OCI-LY7 (cell line): Measurements from ENCODE around the gene NUP58. TPM values are rescaled to one million over a fixed set of nuclear protein-coding genes. Genes with fewer than 3 reads are reported as not detected.
"Not testable (repeated sequence)": the region's sequence is repeated elsewhere in the genome, so short reads cannot be mapped to it uniquely, and the experiment has no call there.

Source experiments
- BruUV-seq: library from RNA; stranded (reverse); fragments of 400-500 nt; replicated peaks from 2 replicates; lab custom pipeline; 2021; lab: Mats Ljungman, UMichigan
- CTCF ChIA-PET: fragments of 300-600 bp; sonication (Branson Sonifier 250); formaldehyde crosslinking; loops from one replicate; lab custom pipeline; 2022; ENCODE audit warnings: antibody characterized with exemption; ENCODE audit not compliant: unreplicated experiment; lab: Charles Lee
- POLR2A ChIA-PET: fragments of 300-600 bp; sonication (Branson Sonifier 250); formaldehyde crosslinking; loops from one replicate; lab custom pipeline; 2022; ENCODE audit warnings: antibody characterized with exemption; lab: Charles Lee
- DNase-seq: peaks from one replicate; pipeline ENCODE4 v3.0.0-alpha.2; 2015; ENCODE audit warnings: low spot score
- H2AFZ ChIP-seq: fragments of 200-600 bp; sonication (generic), shearing (Covaris generic); 2 replicates; pipeline ENCODE4 v1.6.1; 2014; ENCODE audit warnings: mild to moderate bottlenecking, antibody characterized with exemption, low read length, moderate library complexity
- H3K27ac ChIP-seq: fragments of 200-600 bp; sonication (generic); 2 replicates; pipeline ENCODE4 v1.5.1; 2014; ENCODE audit warnings: mixed run types, low read depth, mild to moderate bottlenecking, moderate library complexity, low read length, inconsistent platforms; ENCODE audit not compliant: poor library complexity, severe bottlenecking
- H3K36me3 ChIP-seq: fragments of 200-600 bp; sonication (generic); 2 replicates; pipeline ENCODE4 v1.6.1; 2014; ENCODE audit warnings: mild to moderate bottlenecking, antibody characterized with exemption, low read length, moderate library complexity, mixed read lengths; ENCODE audit not compliant: insufficient read depth
- H3K4me1 ChIP-seq: fragments of 200-600 bp; sonication (generic); 2 replicates; pipeline ENCODE4 v1.5.1; 2014; ENCODE audit warnings: mild to moderate bottlenecking, low read length; ENCODE audit not compliant: insufficient read depth, poor library complexity, severe bottlenecking
- H3K4me2 ChIP-seq: fragments of 200-600 bp; sonication (generic); 2 replicates; pipeline ENCODE4 v1.6.1; 2014; ENCODE audit warnings: mild to moderate bottlenecking, low read length
- H3K4me3 ChIP-seq: fragments of 200-600 bp; sonication (generic); 2 replicates; pipeline ENCODE4 v1.5.1; 2014; ENCODE audit warnings: mild to moderate bottlenecking, low read depth, low read length; ENCODE audit not compliant: poor library complexity, severe bottlenecking
- H3K79me2 ChIP-seq: fragments of 200-600 bp; sonication (generic); 2 replicates; pipeline ENCODE4 v1.6.1; 2016; ENCODE audit warnings: low read depth, mild to moderate bottlenecking, low read length, moderate library complexity, mixed read lengths; ENCODE audit not compliant: insufficient read depth
- H3K9me2 ChIP-seq: fragments of 200-600 bp; sonication (generic); 2 replicates; pipeline ENCODE4 v1.6.1; 2016; ENCODE audit warnings: mild to moderate bottlenecking, low read length, mixed read lengths; ENCODE audit not compliant: insufficient read depth
- H3K9me3 ChIP-seq: fragments of 200-600 bp; sonication (generic); 2 replicates; pipeline ENCODE4 v1.6.1; 2014; ENCODE audit warnings: mild to moderate bottlenecking, mixed run types, low read length, mixed read lengths
- H4K20me1 ChIP-seq: fragments of 200-600 bp; sonication (generic); 2 replicates; pipeline ENCODE4 v1.6.1; 2014; ENCODE audit warnings: mild to moderate bottlenecking, antibody characterized with exemption, low read length, moderate library complexity, mixed read lengths; ENCODE audit not compliant: insufficient read depth
- CTCF ChIP-seq: fragments of 200-600 bp; sonication (generic); conservative IDR thresholded peaks from 2 replicates; pipeline ENCODE4 v1.5.1; 2014; ENCODE audit warnings: mild to moderate bottlenecking, antibody characterized with exemption, low read length, moderate library complexity, mixed read lengths
- EZH2phosphoT487 ChIP-seq: fragments of 200-600 bp; sonication (generic); IDR thresholded peaks from 2 replicates; pipeline ENCODE4 v1.6.1; 2018; ENCODE audit warnings: low read depth, borderline replicate concordance, mild to moderate bottlenecking, mixed run types, antibody characterized with exemption, low read length, moderate library complexity, mixed read lengths
- intact Hi-C: fragments of 100-400 bp; cut with micrococcal nuclease; formaldehyde crosslinking; loops from one replicate; pipeline ENCODE4 v1.10.0; 2022; ENCODE audit not compliant: unreplicated experiment
- total RNA-seq, 2 experiments: library from RNA; depleted of rRNA in 1 of 2; stranded (reverse); fragments of >200 nt in 1 of 2; shearing (Covaris generic) in 1 of 2; gene quantifications; 2 replicates each; pipeline ENCODE4 v1.2.3, GENCODE V29; 2014 to 2022

Gene NUP58
- total RNA-seq, 2 experiments from 2014 or later, result 82.7 to 127 TPM

DNA sequence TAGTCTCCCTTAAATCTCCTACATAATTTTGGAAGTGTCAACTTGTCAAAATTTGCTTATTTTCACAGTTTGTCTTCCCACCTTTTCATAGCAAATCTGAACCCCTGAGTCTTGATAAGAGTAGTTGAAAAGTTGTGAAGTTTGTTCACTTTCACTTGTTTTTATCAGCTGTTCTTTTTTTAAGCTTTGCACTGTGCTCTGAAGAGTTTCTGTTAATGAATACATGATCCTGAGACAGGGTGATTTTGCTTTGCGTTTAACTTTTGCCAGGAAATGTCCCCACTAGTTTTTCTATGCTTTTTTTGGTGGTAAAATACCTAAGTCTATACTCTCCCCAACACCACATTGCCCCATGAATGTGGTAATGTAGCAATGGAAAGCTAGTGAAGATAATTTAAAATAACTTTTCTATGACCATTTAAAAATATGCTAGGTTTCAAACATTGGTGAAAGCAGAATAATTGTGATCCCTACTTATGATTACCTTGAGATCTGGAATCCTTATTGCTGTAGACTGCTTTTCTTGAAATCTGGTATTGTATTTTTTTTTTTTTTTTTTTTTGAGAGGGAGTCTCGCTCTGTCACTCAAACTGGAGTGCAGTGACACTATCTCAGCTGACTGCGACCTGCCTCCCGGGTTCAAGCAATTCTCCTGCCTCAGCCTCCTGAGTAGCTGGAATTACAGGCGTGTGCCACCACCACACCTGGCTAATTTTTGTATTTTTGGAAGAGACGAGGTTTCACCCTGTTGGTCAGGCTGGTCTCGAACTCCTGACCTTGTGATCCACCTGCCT, 5.4 kb downstream of the NUP58 start:
- no peak overlapping the region for H2AFZ ChIP-seq
- H3K9me3 ChIP-seq, result 0 out of 2 replicates have a peak, but pooled peaks cover 7% of the 10 kb centered on the region
- H3K4me3 ChIP-seq, result no peak overlapping the region
- peaks cover 93% of the 10 kb centered on the region for H3K36me3 ChIP-seq
- POLR2A ChIA-PET, result interaction anchor here (0.5 to 1.3 kb wide), 6 partner anchors 13 to 1375 kb away, joined by 3 to 5 read pairs (median 4); no protein-coding TSS in a partner anchor
- no TSS peak for BruUV-seq
- TF ChIP-seq CTCF, result no peak
- TF ChIP-seq EZH2phosphoT487, result no peak
- peaks cover 16% of the 10 kb centered on the region for H3K4me1 ChIP-seq
- CTCF ChIA-PET, result no interaction called here
- peaks cover 25% of the 10 kb centered on the region for H4K20me1 ChIP-seq
- DNase-seq, result no peak
- H3K9me2 ChIP-seq, result no peaks in the 10 kb centered on the region
- no peak overlapping the region for H3K4me2 ChIP-seq
- H3K79me2 ChIP-seq, result peaks cover 85% of the 10 kb centered on the region
- H3K27ac ChIP-seq, result no peak overlapping the region
- intact Hi-C loops, result no loop called here

GRCh38 chr13:25310891-25311290, 9.5 kb downstream of the NUP58 start:
- DNase-seq, result no peak
- Histone ChIP-seq H4K20me1 (peaks cover 21% of the 10 kb centered on the region), H3K9me2 (no peaks in the 10 kb centered on the region), H3K9me3 (no peaks in the 10 kb centered on the region), H3K79me2 (peaks cover 47% of the 10 kb centered on the region), H3K4me3 (no peak overlapping the region), H2AFZ (no peak overlapping the region), H3K36me3 (peaks cover 99% of the 10 kb centered on the region), H3K4me2 (no peak overlapping the region), H3K4me1 (no peaks in the 10 kb centered on the region), H3K27ac (no peak overlapping the region)
- intact Hi-C loops, result no loop called here
- TF ChIP-seq CTCF (no peak), EZH2phosphoT487 (no peak)
- ChIA-PET CTCF (no interaction called here), POLR2A (interaction anchor here (0.6 to 0.7 kb wide), 2 partner anchors 18 to 448 kb away, joined by 3 to 4 read pairs; no protein-coding TSS in a partner anchor)
- BruUV-seq, result no TSS peak

DNA sequence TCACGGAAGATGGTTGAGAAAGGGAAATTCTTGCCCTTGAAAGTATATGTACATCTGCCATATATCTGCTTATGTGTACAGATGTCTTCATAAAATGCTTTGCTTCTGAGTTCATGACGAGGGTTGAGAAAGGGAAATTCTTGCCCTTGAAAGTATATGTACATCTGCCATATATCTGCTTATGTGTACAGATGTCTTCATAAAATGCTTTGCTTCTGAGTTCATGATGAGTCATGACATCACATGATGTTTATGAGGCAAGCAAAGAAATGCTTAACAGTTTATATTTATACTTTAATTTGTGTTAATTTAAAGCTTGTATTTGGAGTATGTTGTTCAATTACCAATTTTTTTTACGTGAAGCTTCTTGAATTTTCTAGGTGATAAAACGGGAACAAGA, 17.5 kb downstream of the NUP58 start:
- H3K9me2 ChIP-seq, H3K9me3 ChIP-seq, CTCF ChIA-PET, H3K4me3 ChIP-seq, intact Hi-C loops, BruUV-seq, DNase-seq, H3K4me2 ChIP-seq, H3K4me1 ChIP-seq, H2AFZ ChIP-seq, H3K27ac ChIP-seq: not testable (repeated sequence)
- POLR2A ChIA-PET, result interaction anchor here (0.5 kb wide), 2 partner anchors 38 to 1012 kb away, joined by 3 to 4 read pairs; no protein-coding TSS in a partner anchor
- peaks cover 16% of the 10 kb centered on the region for H4K20me1 ChIP-seq
- peaks cover 47% of the 10 kb centered on the region for H3K79me2 ChIP-seq
- peaks cover 99% of the 10 kb centered on the region for H3K36me3 ChIP-seq
